OCI-LY1 (cell line): ENCODE data around the gene FARSB.

Experiments
- H2AFZ ChIP-seq: fragments of 200-600 bp; sonication (generic), shearing (Covaris generic); 2 replicates; pipeline ENCODE4 v1.6.0; 2014; ENCODE audit warnings: antibody characterized with exemption, mild to moderate bottlenecking, low read length
- H3F3A ChIP-seq: fragments of 200-600 bp; sonication (generic), shearing (Covaris generic); 2 replicates; pipeline ENCODE4 v1.6.0; 2014; ENCODE audit warnings: mild to moderate bottlenecking, antibody characterized with exemption, low read length, moderate library complexity; ENCODE audit not compliant: insufficient read depth
- H3K27ac ChIP-seq: fragments of 200-600 bp; sonication (generic); 2 replicates; pipeline ENCODE4 v1.5.1; 2014; ENCODE audit warnings: low read length, mixed run types, mild to moderate bottlenecking, low read depth; ENCODE audit not compliant: poor library complexity, severe bottlenecking
- H3K27me3 ChIP-seq: fragments of 200-600 bp; sonication (generic); 2 replicates; pipeline ENCODE4 v1.6.0; 2014; ENCODE audit warnings: antibody characterized with exemption, mild to moderate bottlenecking, low read length, moderate library complexity; ENCODE audit not compliant: insufficient read depth
- H3K36me3 ChIP-seq: fragments of 200-600 bp; sonication (generic); 2 replicates; pipeline ENCODE4 v1.6.1; 2014; ENCODE audit warnings: mild to moderate bottlenecking, antibody characterized with exemption, low read length, moderate library complexity, mixed read lengths; ENCODE audit not compliant: insufficient read depth
- H3K4me1 ChIP-seq: fragments of 200-600 bp; sonication (generic); 2 replicates; pipeline ENCODE4 v1.5.1; 2014; ENCODE audit warnings: mild to moderate bottlenecking, low read length, moderate library complexity; ENCODE audit not compliant: insufficient read depth, severe bottlenecking
- H3K4me2 ChIP-seq: fragments of 200-600 bp; sonication (generic), shearing (Covaris generic); 2 replicates; pipeline ENCODE4 v1.6.1; 2014; ENCODE audit warnings: low read length
- H3K4me3 ChIP-seq: fragments of 200-600 bp; sonication (generic); 2 replicates; pipeline ENCODE4 v1.5.1; 2014; ENCODE audit warnings: low read length, low read depth, mild to moderate bottlenecking, mixed read lengths; ENCODE audit not compliant: poor library complexity, severe bottlenecking
- H3K79me2 ChIP-seq: fragments of 200-600 bp; shearing (Covaris generic); 2 replicates; pipeline ENCODE4 v1.6.1; 2016; ENCODE audit warnings: mixed run types, low read length, mixed read lengths; ENCODE audit not compliant: insufficient read depth
- H3K9ac ChIP-seq: fragments of 200-600 bp; sonication (generic), shearing (Covaris generic); 2 replicates; pipeline ENCODE4 v1.6.1; 2014; ENCODE audit warnings: mild to moderate bottlenecking, low read length, mixed read lengths
- H3K9me2 ChIP-seq: fragments of 200-600 bp; sonication (generic), shearing (Covaris generic); 2 replicates; pipeline ENCODE4 v1.6.1; 2014; ENCODE audit warnings: low read depth, mild to moderate bottlenecking, low read length, mixed read lengths
- H3K9me3 ChIP-seq: fragments of 200-600 bp; shearing (Covaris generic); 2 replicates; pipeline ENCODE4 v1.6.1; 2014; ENCODE audit warnings: low read length, mixed read lengths
- H4K20me1 ChIP-seq: fragments of 200-600 bp; sonication (generic), shearing (Covaris generic); 2 replicates; pipeline ENCODE4 v1.6.0; 2016; ENCODE audit warnings: mild to moderate bottlenecking, low read length; ENCODE audit not compliant: insufficient read depth
- EZH2 ChIP-seq: fragments of 200-600 bp; sonication (generic), shearing (Covaris generic); IDR thresholded peaks from 2 replicates; pipeline ENCODE4 v1.8.0; 2017; ENCODE audit warnings: borderline replicate concordance, mixed run types, mild to moderate bottlenecking, antibody characterized with exemption, low read length, moderate library complexity, mixed read lengths
- TF ChIP-seq, protein P1 (sequence below): fragments of 200-600 bp; sonication (generic), shearing (Covaris generic); IDR thresholded peaks from 2 replicates; pipeline ENCODE4 v1.5.1; 2017; ENCODE audit warnings: mild to moderate bottlenecking, antibody characterized with exemption, low read length, moderate library complexity, mixed read lengths

The FARSB gene

GRCh38 chr2:222669353-222669752 is 13.5 kb upstream of the FARSB start:
- H3K9ac ChIP-seq: no peak overlapping the region
- no peak overlapping the region for H3K4me2 ChIP-seq
- no peaks in the 10 kb centered on the region for H3K4me1 ChIP-seq
- no peaks in the 10 kb centered on the region for H4K20me1 ChIP-seq
- no peaks in the 10 kb centered on the region; the same call in 1 of the 2 replicates for H3K27me3 ChIP-seq
- TF ChIP-seq, protein P1, sequence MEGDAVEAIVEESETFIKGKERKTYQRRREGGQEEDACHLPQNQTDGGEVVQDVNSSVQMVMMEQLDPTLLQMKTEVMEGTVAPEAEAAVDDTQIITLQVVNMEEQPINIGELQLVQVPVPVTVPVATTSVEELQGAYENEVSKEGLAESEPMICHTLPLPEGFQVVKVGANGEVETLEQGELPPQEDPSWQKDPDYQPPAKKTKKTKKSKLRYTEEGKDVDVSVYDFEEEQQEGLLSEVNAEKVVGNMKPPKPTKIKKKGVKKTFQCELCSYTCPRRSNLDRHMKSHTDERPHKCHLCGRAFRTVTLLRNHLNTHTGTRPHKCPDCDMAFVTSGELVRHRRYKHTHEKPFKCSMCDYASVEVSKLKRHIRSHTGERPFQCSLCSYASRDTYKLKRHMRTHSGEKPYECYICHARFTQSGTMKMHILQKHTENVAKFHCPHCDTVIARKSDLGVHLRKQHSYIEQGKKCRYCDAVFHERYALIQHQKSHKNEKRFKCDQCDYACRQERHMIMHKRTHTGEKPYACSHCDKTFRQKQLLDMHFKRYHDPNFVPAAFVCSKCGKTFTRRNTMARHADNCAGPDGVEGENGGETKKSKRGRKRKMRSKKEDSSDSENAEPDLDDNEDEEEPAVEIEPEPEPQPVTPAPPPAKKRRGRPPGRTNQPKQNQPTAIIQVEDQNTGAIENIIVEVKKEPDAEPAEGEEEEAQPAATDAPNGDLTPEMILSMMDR: no peak
- TF ChIP-seq EZH2: no peak
- H3K36me3 ChIP-seq: no peaks in the 10 kb centered on the region
- no peaks in the 10 kb centered on the region for H3K79me2 ChIP-seq
- no peak overlapping the region for H2AFZ ChIP-seq
- no peaks in the 10 kb centered on the region for H3F3A ChIP-seq
- no peak overlapping the region for H3K27ac ChIP-seq
- H3K9me2 ChIP-seq: no peaks in the 10 kb centered on the region
- H3K4me3 ChIP-seq: no peak overlapping the region
- no peaks in the 10 kb centered on the region for H3K9me3 ChIP-seq

DNA sequence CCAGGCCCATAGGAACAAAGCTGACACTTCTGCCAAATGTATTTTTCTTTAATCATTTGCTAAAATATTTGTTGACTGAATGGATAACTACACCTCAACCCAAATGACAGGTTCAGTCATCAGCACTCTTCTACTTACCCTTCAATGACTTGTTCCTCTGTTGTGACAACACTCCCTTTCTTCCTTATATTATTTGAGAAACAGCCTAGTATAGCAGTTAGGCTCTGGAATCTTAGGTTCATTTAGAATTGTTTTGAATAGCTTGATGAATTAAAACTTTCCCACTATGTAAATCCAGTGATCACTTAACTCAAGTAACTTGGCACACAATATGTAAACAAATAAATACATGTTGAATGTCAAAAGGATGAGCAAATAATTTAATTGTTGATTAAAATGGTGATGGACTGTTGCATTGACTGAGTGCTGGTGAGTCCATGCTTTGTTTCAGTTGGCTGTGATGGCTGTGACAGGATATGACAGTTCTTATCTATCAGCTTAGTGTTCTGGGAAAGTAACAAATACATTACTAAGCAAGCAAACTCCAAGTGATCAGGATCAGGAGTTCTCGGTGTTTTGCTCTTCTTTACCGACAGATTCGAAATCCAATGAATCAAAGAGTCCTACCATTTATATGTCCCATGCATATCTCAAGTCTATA is 12.7 kb upstream of the FARSB start:
- no peaks in the 10 kb centered on the region for H3K9me3 ChIP-seq
- H3K36me3 ChIP-seq: no peaks in the 10 kb centered on the region
- H3K9ac ChIP-seq: no peak overlapping the region
- H3K4me3 ChIP-seq: no peak overlapping the region
- TF ChIP-seq EZH2: no peak
- TF ChIP-seq, protein P1: no peak
- no peaks in the 10 kb centered on the region for H3K9me2 ChIP-seq
- no peaks in the 10 kb centered on the region; the same call in 1 of the 2 replicates for H3K27me3 ChIP-seq
- no peak overlapping the region for H2AFZ ChIP-seq
- H4K20me1 ChIP-seq: no peaks in the 10 kb centered on the region
- no peak overlapping the region for H3K27ac ChIP-seq
- no peaks in the 10 kb centered on the region for H3K4me1 ChIP-seq
- H3F3A ChIP-seq: no peaks in the 10 kb centered on the region
- no peaks in the 10 kb centered on the region for H3K79me2 ChIP-seq
- H3K4me2 ChIP-seq: no peak overlapping the region

DNA sequence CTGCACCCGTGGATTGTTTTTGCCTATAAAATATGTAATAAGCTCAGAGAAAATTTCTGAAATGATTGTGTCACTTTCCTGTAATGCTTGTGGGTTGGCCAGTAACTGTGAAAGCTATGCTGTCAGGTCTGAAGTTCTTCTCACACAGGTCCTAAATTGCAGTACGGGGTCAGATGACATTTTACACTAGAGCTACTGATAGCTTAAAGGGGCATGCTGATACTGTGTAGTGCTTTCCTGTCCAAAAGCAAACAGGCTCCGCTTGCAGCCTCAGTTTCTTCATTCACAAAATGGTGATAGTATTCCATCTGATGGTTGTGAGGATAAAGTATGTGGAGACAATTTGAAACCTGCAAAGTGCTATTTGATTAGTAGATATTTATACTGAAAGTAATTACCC is 7.6 kb upstream of the FARSB start:
- Histone ChIP-seq H3K9ac (no peak overlapping the region), H3F3A (no peaks in the 10 kb centered on the region), H3K4me1 (no peaks in the 10 kb centered on the region), H3K9me2 (no peaks in the 10 kb centered on the region), H3K36me3 (no peaks in the 10 kb centered on the region), H4K20me1 (no peaks in the 10 kb centered on the region), H3K27ac (no peak overlapping the region), H3K9me3 (no peaks in the 10 kb centered on the region), H3K4me3 (no peak overlapping the region), H3K27me3 (no peaks in the 10 kb centered on the region), H3K4me2 (no peak overlapping the region), H3K79me2 (no peaks in the 10 kb centered on the region), H2AFZ (no peak overlapping the region)
- TF ChIP-seq EZH2: no peak
- TF ChIP-seq, protein P1: no peak
